Mesendoderm (in vitro differentiated cells): ENCODE results near the gene S1PR5.

Source experiments
- DNase-seq: peaks from one replicate; pipeline ENCODE4 v3.0.0; 2013
- H2AK5ac ChIP-seq: 2 replicates; pipeline ENCODE4 v1.6.1; 2013; ENCODE audit warnings: low read length, inconsistent platforms
- H2BK120ac ChIP-seq: 2 replicates; pipeline ENCODE4 v1.6.1; 2013; ENCODE audit warnings: low read depth, mild to moderate bottlenecking, low read length, moderate library complexity, mixed read lengths
- H2BK15ac ChIP-seq: replicated peaks from 2 replicates; pipeline ENCODE4 v1.6.1; 2013; ENCODE audit warnings: low read depth, mild to moderate bottlenecking, moderate library complexity
- H2BK5ac ChIP-seq: 2 replicates; pipeline ENCODE4 v1.6.1; 2013; ENCODE audit warnings: low read length, inconsistent platforms
- H3K18ac ChIP-seq: 2 replicates; pipeline ENCODE4 v1.6.1; 2013; ENCODE audit warnings: mild to moderate bottlenecking, low read length, mixed read lengths
- H3K23ac ChIP-seq: one replicate; pipeline ENCODE4 v1.6.1; 2013; ENCODE audit warnings: low read length
- H3K27ac ChIP-seq: 2 replicates; pipeline ENCODE4 v1.5.1; 2013; ENCODE audit warnings: low read depth, mild to moderate bottlenecking, inconsistent platforms, low read length, moderate library complexity
- H3K27me3 ChIP-seq: 2 replicates; pipeline ENCODE4 v1.6.1; 2013; ENCODE audit warnings: low read length, control low read depth, mild to moderate bottlenecking, inconsistent platforms; ENCODE audit not compliant: insufficient read depth, poor library complexity
- H3K36me3 ChIP-seq: 2 replicates; pipeline ENCODE4 v1.6.1; 2013; ENCODE audit warnings: low read length, inconsistent platforms; ENCODE audit not compliant: control insufficient read depth, insufficient read depth
- H3K4ac ChIP-seq: one replicate; pipeline ENCODE4 v1.6.1; 2013; ENCODE audit warnings: low read depth, mild to moderate bottlenecking, low read length, moderate library complexity
- H3K4me1 ChIP-seq: 2 replicates; pipeline ENCODE4 v1.6.1; 2013; ENCODE audit warnings: low read depth, low read length, inconsistent platforms; ENCODE audit not compliant: control insufficient read depth
- H3K4me2 ChIP-seq: 2 replicates; pipeline ENCODE4 v1.6.1; 2013; ENCODE audit warnings: low read length
- H3K4me3 ChIP-seq: 2 replicates; pipeline ENCODE4 v1.5.1; 2013; ENCODE audit warnings: mild to moderate bottlenecking, low read length
- H3K56ac ChIP-seq: one replicate; pipeline ENCODE4 v1.6.1; 2013; ENCODE audit warnings: low read length
- H3K79me1 ChIP-seq: 2 replicates; pipeline ENCODE4 v1.6.1; 2013; ENCODE audit warnings: low read length, inconsistent platforms
- H3K79me2 ChIP-seq: 2 replicates; pipeline ENCODE4 v1.6.1; 2013; ENCODE audit warnings: mild to moderate bottlenecking, low read length; ENCODE audit not compliant: control insufficient read depth, insufficient read depth
- H3K9ac ChIP-seq: 2 replicates; pipeline ENCODE4 v1.6.1; 2013; ENCODE audit warnings: low read length, inconsistent platforms
- H4K5ac ChIP-seq: one replicate; pipeline ENCODE4 v1.6.1; 2013; ENCODE audit warnings: low read length
- H4K8ac ChIP-seq: one replicate; pipeline ENCODE4 v1.6.1; 2013; ENCODE audit warnings: low read depth, mild to moderate bottlenecking, control low read depth, low read length, moderate library complexity
- WGBS: extraction: QIAGEN DNeasy Blood & Tissue Kit; methylation state at CpG from one replicate; pipeline ENCODE4 v1.1.7; 2013; ENCODE audit warnings: low lambda C conversion rate, missing lambda C conversion rate; ENCODE audit not compliant: insufficient coverage; ENCODE audit errors: extremely low coverage; 5-methylcytosine and 5-hydroxymethylcytosine counted together

S1PR5 gene

GRCh38 chr19:10562609-10563008 is 45.4 kb upstream of the S1PR5 start:
- Histone ChIP-seq H3K4me3 (no peak overlapping the region), H2BK15ac (no peak overlapping the region), H4K8ac (no peak overlapping the region), H3K18ac (no peak overlapping the region), H3K4ac (no peak overlapping the region), H2AK5ac (no peak overlapping the region), H3K4me1 (peaks cover 2% of the 10 kb centered on the region), H4K5ac (no peak overlapping the region), H3K27ac (no peak overlapping the region), H2BK5ac (no peak overlapping the region), H3K79me1 (peaks cover 3% of the 10 kb centered on the region), H2BK120ac (no peak overlapping the region), H3K9ac (no peak overlapping the region), H3K36me3 (peaks cover 9% of the 10 kb centered on the region), H3K79me2 (peaks cover 3% of the 10 kb centered on the region), H3K4me2 (no peak overlapping the region), H3K27me3 (no peaks in the 10 kb centered on the region), H3K56ac (no peak overlapping the region), H3K23ac (no peak overlapping the region)
- DNase-seq = no peak
- WGBS = no CpG with 5 or more reads among the region's 5 CpGs

GRCh38 chr19:10560154-10560553 is 42.9 kb upstream of the S1PR5 start:
- peaks cover 2% of the 10 kb centered on the region for H3K4me1 ChIP-seq
- H3K79me1 ChIP-seq = peaks cover 3% of the 10 kb centered on the region

GRCh38 chr19:10557603-10558197 is 40.5 kb upstream of the S1PR5 start:
- no peak overlapping the region for H3K9ac ChIP-seq
- H3K56ac ChIP-seq = no peak overlapping the region
- H3K79me1 ChIP-seq = peaks cover 3% of the 10 kb centered on the region
- H3K27ac ChIP-seq = no peak overlapping the region
- WGBS = no CpG with 5 or more reads among the region's 33 CpGs
- DNase-seq = no peak
- H3K4me3 ChIP-seq = no peak overlapping the region
- no peak overlapping the region for H3K23ac ChIP-seq
- H3K4ac ChIP-seq = no peak overlapping the region
- peaks cover 15% of the 10 kb centered on the region for H3K36me3 ChIP-seq
- H3K18ac ChIP-seq = no peak overlapping the region
- H3K4me2 ChIP-seq = no peak overlapping the region
- H3K79me2 ChIP-seq = no peaks in the 10 kb centered on the region
- H2BK120ac ChIP-seq = no peak overlapping the region
- no peak overlapping the region for H2AK5ac ChIP-seq
- no peak overlapping the region for H4K5ac ChIP-seq
- H4K8ac ChIP-seq = no peak overlapping the region
- H3K4me1 ChIP-seq = no peaks in the 10 kb centered on the region
- H2BK5ac ChIP-seq = no peak overlapping the region
- H3K27me3 ChIP-seq = no peaks in the 10 kb centered on the region
- no peak overlapping the region for H2BK15ac ChIP-seq

More at GRCh38 chr19:10560154-10560553, 42.9 kb upstream of the S1PR5 start:
- Histone ChIP-seq H2BK15ac (no peak overlapping the region), H3K4me2 (no peak overlapping the region), H3K79me2 (no peaks in the 10 kb centered on the region), H2BK5ac (no peak overlapping the region), H3K9ac (no peak overlapping the region), H3K27ac (no peak overlapping the region), H3K23ac (no peak overlapping the region), H3K27me3 (no peaks in the 10 kb centered on the region), H3K36me3 (peaks cover 12% of the 10 kb centered on the region), H3K18ac (no peak overlapping the region), H4K5ac (no peak overlapping the region), H2BK120ac (no peak overlapping the region), H3K56ac (no peak overlapping the region), H2AK5ac (no peak overlapping the region), H3K4me3 (no peak overlapping the region), H3K4ac (no peak overlapping the region), H4K8ac (no peak overlapping the region)
- no CpG with 5 or more reads among the region's 7 CpGs for whole genome bisulfite sequencing
- DNase-seq = no peak

DNA sequence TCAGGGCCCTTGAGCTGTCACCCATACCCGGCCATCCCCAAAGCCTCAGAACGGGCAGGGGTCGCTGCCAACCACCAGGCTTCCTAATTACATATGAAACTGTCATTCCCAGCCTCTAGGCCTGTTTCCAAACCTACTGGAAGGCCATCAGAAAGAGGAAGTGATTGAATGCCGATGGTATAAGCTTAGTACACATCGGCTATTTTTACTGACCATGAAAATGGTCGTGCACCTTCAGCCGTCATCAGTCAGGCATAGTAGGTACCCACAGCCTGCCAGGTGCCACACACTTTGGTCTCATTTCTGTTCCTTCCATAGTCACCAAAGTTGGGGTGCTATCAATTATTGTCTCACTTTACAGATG is 38.3 kb upstream of the S1PR5 start:
- Histone ChIP-seq H3K36me3 (peaks cover 17% of the 10 kb centered on the region), H3K27me3 (no peaks in the 10 kb centered on the region)

DNA sequence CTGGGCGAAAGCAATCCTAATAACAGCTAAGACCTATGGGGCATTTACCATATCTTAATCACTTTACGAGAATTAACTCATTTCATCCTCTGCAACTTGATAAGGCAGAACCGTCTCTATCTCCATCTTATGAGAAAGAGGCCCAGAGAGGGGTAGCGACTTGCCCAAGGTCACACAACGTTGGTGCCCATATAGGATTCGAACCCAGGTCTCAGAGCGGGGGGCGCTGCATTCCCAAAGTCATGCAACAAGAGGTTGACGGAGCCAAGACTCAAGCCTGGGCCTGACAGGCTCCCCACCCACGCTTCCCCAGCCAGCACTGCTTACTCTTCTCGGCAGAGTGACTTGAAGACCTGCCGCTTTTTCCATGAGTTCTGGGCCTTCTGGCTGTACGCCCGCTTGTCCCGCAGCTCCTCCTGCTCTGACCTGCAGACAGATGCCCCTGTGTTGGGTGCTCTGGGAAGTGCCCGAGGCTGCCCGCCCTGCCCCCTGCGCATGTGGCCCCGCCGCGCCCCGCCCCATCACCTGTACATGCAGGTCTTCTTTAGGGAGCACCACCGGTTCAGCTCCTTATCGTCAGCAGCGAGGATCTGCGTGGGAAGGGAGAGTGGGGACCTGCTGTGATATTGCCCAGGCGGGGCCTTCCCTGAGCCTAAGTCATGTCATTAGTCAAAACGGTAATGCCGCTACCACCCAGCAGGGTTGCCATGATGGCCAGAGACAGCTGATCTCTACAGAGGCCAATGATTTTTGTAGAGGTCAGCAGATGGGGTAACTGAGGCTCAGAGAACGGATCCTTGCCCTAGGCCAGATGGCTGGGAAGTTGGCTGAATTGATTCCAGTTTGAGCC is 37.7 kb upstream of the S1PR5 start:
- Histone ChIP-seq H3K79me1 (no peaks in the 10 kb centered on the region), H3K9ac (no peak overlapping the region), H2AK5ac (no peak overlapping the region), H3K4ac (no peak overlapping the region), H2BK15ac (no peak overlapping the region), H3K4me3 (no peak overlapping the region), H2BK5ac (no peak overlapping the region), H3K79me2 (no peaks in the 10 kb centered on the region), H3K56ac (no peak overlapping the region), H4K8ac (no peak overlapping the region), H3K18ac (no peak overlapping the region), H3K27ac (no peak overlapping the region), H4K5ac (no peak overlapping the region), H3K36me3 (peaks cover 13% of the 10 kb centered on the region), H3K4me1 (no peaks in the 10 kb centered on the region), H2BK120ac (no peak overlapping the region), H3K4me2 (no peak overlapping the region), H3K27me3 (no peaks in the 10 kb centered on the region), H3K23ac (no peak overlapping the region)
- DNase-seq = no peak
- WGBS = no CpG with 5 or more reads among the region's 30 CpGs

More for the DNA sequence above, 38.3 kb upstream of the S1PR5 start:
- WGBS = no CpG with 5 or more reads among the region's 7 CpGs
- no peak overlapping the region for H3K18ac ChIP-seq
- no peaks in the 10 kb centered on the region for H3K4me1 ChIP-seq
- no peak overlapping the region for H2BK15ac ChIP-seq
- H3K4ac ChIP-seq = no peak overlapping the region
- H2AK5ac ChIP-seq = no peak overlapping the region
- H3K56ac ChIP-seq = no peak overlapping the region
- H3K4me2 ChIP-seq = no peak overlapping the region
- H2BK5ac ChIP-seq = no peak overlapping the region
- H3K23ac ChIP-seq = no peak overlapping the region
- H2BK120ac ChIP-seq = no peak overlapping the region
- H3K79me2 ChIP-seq = no peaks in the 10 kb centered on the region
- no peak overlapping the region for H4K8ac ChIP-seq
- no peaks in the 10 kb centered on the region for H3K79me1 ChIP-seq
- DNase-seq = no peak
- H3K27ac ChIP-seq = no peak overlapping the region
- H3K9ac ChIP-seq = no peak overlapping the region
- no peak overlapping the region for H3K4me3 ChIP-seq
- H4K5ac ChIP-seq = no peak overlapping the region
